ENCODE measurements around the gene TMEM215.
"Not testable (repeated sequence)": the region's sequence is repeated elsewhere in the genome, so short reads cannot be mapped to it uniquely, and the experiment has no call there.

- not testable (repeated sequence) for TF ChIP-seq POLR2AphosphoS5, POLR2A (IDR thresholded peaks at IDR 0.05; ENCODE audit: low read depth, low read length)
These were observed 12.7 kb downstream of the TMEM215 start for GRCh38 chr9:32796015-32796414.

Measured in GM12892 (cell line).